Neural progenitor cell (in vitro differentiated cells): Measurements from ENCODE around the gene SARDH. TPM values are rescaled to one million over a fixed set of nuclear protein-coding genes. Genes with fewer than 3 reads are reported as not detected.

Source experiments
- DNase-seq: peaks from one replicate; pipeline ENCODE4 v3.0.0-alpha.2; 2016; ENCODE audit warnings: low spot score
- H2AFZ ChIP-seq: fragments of 200-600 bp; sonication (generic); replicated peaks from 2 replicates; pipeline ENCODE4 v1.6.1; 2016; ENCODE audit warnings: antibody characterized with exemption
- H3F3A ChIP-seq: fragments of 200-600 bp; sonication (generic); 2 replicates; pipeline ENCODE4 v1.6.1; 2016; ENCODE audit warnings: antibody characterized with exemption, low read depth
- H3K27ac ChIP-seq: fragments of 200-600 bp; sonication (generic); 2 replicates; pipeline ENCODE4 v1.5.1; 2016; ENCODE audit warnings: mild to moderate bottlenecking
- H3K27me3 ChIP-seq: fragments of 200-600 bp; sonication (generic); 2 replicates; pipeline ENCODE4 v1.6.1; 2016; ENCODE audit warnings: mild to moderate bottlenecking, moderate library complexity
- H3K36me3 ChIP-seq: fragments of 200-600 bp; sonication (generic); 2 replicates; pipeline ENCODE4 v1.5.1; 2016
- H3K4me1 ChIP-seq: fragments of 200-600 bp; sonication (generic); 2 replicates; pipeline ENCODE4 v1.6.1; 2016; ENCODE audit warnings: mixed run types
- H3K4me2 ChIP-seq: fragments of 200-600 bp; sonication (generic); 2 replicates; pipeline ENCODE4 v1.6.1; 2016
- H3K4me3 ChIP-seq: fragments of 200-600 bp; sonication (generic); 2 replicates; pipeline ENCODE4 v1.5.1; 2016
- H3K79me2 ChIP-seq: fragments of 200-600 bp; sonication (generic); 2 replicates; pipeline ENCODE4 v1.6.1; 2016; ENCODE audit warnings: low read depth
- H3K9ac ChIP-seq: fragments of 200-600 bp; sonication (generic); 2 replicates; pipeline ENCODE4 v1.6.1; 2016
- H3K9me3 ChIP-seq: fragments of 200-600 bp; sonication (generic); 2 replicates; pipeline ENCODE4 v1.5.1; 2016; ENCODE audit warnings: low read depth
- H4K20me1 ChIP-seq: fragments of 200-600 bp; sonication (generic); 2 replicates; pipeline ENCODE4 v1.6.1; 2016; ENCODE audit warnings: low read depth
- H3K27ac Mint-ChIP-seq: 3 replicates; pipeline ENCODE4 v1.8.0; 2021; ENCODE audit warnings: mixed read lengths
- H3K27me3 Mint-ChIP-seq: 2 replicates; pipeline ENCODE4 v1.8.0; 2022; ENCODE audit warnings: low read depth, mild to moderate bottlenecking, inconsistent platforms, moderate library complexity, mixed read lengths; ENCODE audit not compliant: insufficient read depth
- H3K36me3 Mint-ChIP-seq: 3 replicates; pipeline ENCODE4 v1.8.0; 2021; ENCODE audit warnings: mixed read lengths
- H3K4me1 Mint-ChIP-seq: 3 replicates; pipeline ENCODE4 v1.8.0; 2021; ENCODE audit warnings: mixed read lengths
- H3K4me3 Mint-ChIP-seq: 3 replicates; pipeline ENCODE4 v1.8.0; 2021; ENCODE audit warnings: mild to moderate bottlenecking, moderate library complexity, mixed read lengths
- H3K9me3 Mint-ChIP-seq: 3 replicates; pipeline ENCODE4 v1.8.0; 2020; ENCODE audit warnings: mixed read lengths
- EZH2 ChIP-seq: fragments of 200-600 bp; sonication (generic); IDR thresholded peaks from 2 replicates; pipeline ENCODE4 v1.6.1; 2017; ENCODE audit warnings: antibody characterized with exemption, mild to moderate bottlenecking, moderate library complexity
- EZH2phosphoT487 ChIP-seq: fragments of 200-600 bp; sonication (generic); IDR thresholded peaks from 2 replicates; pipeline ENCODE4 v1.6.1; 2017; ENCODE audit warnings: antibody characterized with exemption
- total RNA-seq: library from RNA; depleted of rRNA; stranded (reverse); fragments of >200 nt; gene quantifications from 2 replicates; pipeline ENCODE4 v1.2.3, GENCODE V29; 2015; ENCODE audit warnings: low replicate concordance
- TF ChIP-seq, protein P1 (sequence below): fragments of 200-600 bp; sonication (generic); IDR thresholded peaks from 2 replicates; pipeline ENCODE4 v1.5.1; 2017; ENCODE audit warnings: antibody characterized with exemption, mild to moderate bottlenecking

The SARDH gene
- total RNA-seq, 1 donor from 2014 or later = 3.9 TPM

DNA sequence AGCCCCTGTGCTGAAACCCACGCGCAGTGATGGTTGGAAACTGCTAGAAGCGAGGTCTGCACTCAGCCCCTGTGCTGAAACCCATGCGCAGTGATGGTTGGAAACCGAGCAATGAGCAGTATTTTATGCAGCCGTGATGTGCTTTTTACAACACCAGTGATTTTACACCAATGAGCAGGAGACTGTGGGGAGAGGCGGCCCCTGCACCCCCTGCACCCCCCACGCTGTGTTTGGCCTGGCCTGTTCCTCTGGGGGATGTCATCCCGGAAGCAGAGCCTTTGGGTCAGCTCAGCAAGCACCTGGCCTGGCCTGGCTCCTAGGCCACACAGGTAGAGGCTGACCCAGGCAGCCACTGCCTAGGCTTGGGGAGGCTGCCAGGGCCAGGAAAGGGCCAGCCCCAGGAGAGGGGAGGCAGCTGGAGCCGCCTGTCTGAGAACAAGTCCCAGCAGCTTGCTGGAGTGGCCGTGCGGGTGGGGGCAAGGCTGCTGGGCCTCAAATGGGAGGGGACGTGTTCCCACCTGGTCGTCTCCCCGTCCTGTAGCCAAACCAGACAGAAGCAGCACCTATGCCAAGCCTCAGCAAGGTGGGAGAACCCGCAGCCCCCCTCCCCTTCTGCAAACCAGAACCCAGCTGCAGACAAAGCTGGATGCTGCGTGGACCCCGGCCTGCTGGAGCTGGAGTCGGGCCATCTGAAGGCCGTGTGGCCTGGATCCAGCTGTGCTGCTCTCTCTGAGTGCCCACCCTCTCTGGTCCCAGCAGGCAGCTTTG is 55.1 kb downstream of the SARDH start:
- H3K9me3 ChIP-seq = no peaks in the 10 kb centered on the region
- no peaks in the 10 kb centered on the region for H3K79me2 ChIP-seq
- H3K27ac ChIP-seq = no peak overlapping the region
- no peak overlapping the region for H3K27ac Mint-ChIP-seq
- DNase-seq = no peak
- no peaks in the 10 kb centered on the region for H3K36me3 Mint-ChIP-seq
- H2AFZ ChIP-seq = no peak overlapping the region
- H3K9ac ChIP-seq = no peak overlapping the region
- no peaks in the 10 kb centered on the region for H3F3A ChIP-seq
- H3K36me3 ChIP-seq = no peaks in the 10 kb centered on the region
- no peaks in the 10 kb centered on the region for H3K9me3 Mint-ChIP-seq
- H3K4me3 Mint-ChIP-seq = no peak overlapping the region
- no peaks in the 10 kb centered on the region for H3K27me3 ChIP-seq
- H3K4me1 ChIP-seq = no peaks in the 10 kb centered on the region
- peaks cover 11% of the 10 kb centered on the region for H3K4me1 Mint-ChIP-seq
- no peaks in the 10 kb centered on the region for H4K20me1 ChIP-seq
- TF ChIP-seq, protein P1, sequence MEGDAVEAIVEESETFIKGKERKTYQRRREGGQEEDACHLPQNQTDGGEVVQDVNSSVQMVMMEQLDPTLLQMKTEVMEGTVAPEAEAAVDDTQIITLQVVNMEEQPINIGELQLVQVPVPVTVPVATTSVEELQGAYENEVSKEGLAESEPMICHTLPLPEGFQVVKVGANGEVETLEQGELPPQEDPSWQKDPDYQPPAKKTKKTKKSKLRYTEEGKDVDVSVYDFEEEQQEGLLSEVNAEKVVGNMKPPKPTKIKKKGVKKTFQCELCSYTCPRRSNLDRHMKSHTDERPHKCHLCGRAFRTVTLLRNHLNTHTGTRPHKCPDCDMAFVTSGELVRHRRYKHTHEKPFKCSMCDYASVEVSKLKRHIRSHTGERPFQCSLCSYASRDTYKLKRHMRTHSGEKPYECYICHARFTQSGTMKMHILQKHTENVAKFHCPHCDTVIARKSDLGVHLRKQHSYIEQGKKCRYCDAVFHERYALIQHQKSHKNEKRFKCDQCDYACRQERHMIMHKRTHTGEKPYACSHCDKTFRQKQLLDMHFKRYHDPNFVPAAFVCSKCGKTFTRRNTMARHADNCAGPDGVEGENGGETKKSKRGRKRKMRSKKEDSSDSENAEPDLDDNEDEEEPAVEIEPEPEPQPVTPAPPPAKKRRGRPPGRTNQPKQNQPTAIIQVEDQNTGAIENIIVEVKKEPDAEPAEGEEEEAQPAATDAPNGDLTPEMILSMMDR = no peak
- TF ChIP-seq EZH2phosphoT487 = no peak
- no peak for TF ChIP-seq EZH2
- H3K27me3 Mint-ChIP-seq = peaks cover 11% of the 10 kb centered on the region
- H3K4me2 ChIP-seq = no peak overlapping the region
- H3K4me3 ChIP-seq = no peak overlapping the region

DNA sequence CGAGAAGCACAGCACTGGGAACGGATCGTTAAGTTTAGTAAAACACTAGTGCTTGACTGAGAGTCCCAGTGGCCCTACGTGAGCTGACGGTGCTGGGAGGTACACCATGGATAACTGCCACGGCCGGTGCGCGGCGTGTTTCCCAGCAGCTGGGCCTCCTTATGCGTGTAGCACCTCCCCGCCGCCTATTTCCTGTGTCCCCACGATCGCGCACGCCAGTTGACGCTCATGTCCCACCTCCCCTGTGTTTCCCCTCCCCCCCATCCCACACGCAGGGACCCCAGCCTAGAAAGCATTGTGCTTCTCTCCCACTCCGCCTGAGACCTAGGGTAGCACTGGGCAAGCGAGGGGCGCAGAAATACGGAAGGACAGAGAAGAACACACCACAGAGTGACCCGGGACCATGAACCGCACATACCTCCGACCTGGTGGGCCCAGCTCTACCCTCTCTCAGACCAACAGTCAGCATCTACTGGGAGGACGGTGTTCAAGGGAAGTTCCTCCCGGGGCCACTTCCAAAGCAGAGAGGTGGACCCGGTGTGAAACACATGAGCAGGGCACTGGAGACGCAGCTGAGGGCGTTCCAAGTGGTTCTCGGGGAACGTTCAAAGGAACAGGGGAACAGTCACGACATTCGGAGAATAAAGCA is 56.4 kb downstream of the SARDH start:
- H3K27me3 ChIP-seq = no peaks in the 10 kb centered on the region
- peaks cover 11% of the 10 kb centered on the region for H3K4me1 Mint-ChIP-seq
- H4K20me1 ChIP-seq = no peaks in the 10 kb centered on the region
- H3K36me3 ChIP-seq = no peaks in the 10 kb centered on the region
- H3K9me3 ChIP-seq = no peaks in the 10 kb centered on the region
- no peaks in the 10 kb centered on the region for H3K79me2 ChIP-seq
- no peak overlapping the region for H3K4me3 Mint-ChIP-seq
- H3K4me3 ChIP-seq = no peak overlapping the region
- H3K4me2 ChIP-seq = no peak overlapping the region
- H2AFZ ChIP-seq = no peak overlapping the region
- H3K4me1 ChIP-seq = no peaks in the 10 kb centered on the region
- no peak overlapping the region for H3K27ac Mint-ChIP-seq
- H3K27ac ChIP-seq = no peak overlapping the region
- no peak overlapping the region for H3K9ac ChIP-seq
- peaks cover 11% of the 10 kb centered on the region for H3K27me3 Mint-ChIP-seq
- no peaks in the 10 kb centered on the region for H3K36me3 Mint-ChIP-seq
- no peaks in the 10 kb centered on the region for H3K9me3 Mint-ChIP-seq
- TF ChIP-seq, protein P1 = no peak
- TF ChIP-seq EZH2 = no peak
- DNase-seq = no peak
- H3F3A ChIP-seq = no peaks in the 10 kb centered on the region

DNA sequence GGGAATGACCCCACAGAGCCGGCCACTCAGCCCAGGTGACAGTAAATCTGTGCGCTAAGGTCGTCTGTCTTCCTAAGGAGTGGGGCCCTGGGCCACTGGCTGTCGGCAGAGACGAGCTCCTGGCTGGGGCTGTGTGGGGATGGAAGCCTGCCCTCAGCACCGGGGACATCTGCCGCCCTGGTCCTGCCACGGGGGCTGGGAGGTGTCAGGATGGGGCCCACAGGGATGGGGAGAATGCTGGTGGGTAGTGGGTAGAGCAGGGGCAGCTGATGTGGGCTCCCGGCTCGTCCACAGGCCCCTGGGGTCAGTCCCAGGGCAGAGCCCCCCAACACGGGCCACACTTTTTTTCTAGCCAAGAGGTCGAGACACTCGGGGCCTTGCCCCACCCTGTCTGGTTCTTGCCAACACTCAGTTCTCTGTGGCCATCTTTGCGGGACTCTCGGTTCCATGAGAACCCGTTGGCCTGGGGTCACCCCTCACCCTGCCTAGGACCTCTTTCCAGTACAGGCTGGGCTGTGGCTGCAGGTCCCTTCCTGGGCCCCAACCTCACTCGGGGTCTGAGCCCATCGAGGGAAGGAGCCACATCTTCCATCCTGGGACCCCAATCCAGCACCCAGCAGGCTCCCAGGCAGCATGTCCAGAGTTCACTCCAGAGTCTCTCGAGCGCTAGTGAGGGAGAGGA is 57.0 kb downstream of the SARDH start:
- no peaks in the 10 kb centered on the region for H3K79me2 ChIP-seq
- no peaks in the 10 kb centered on the region for H3K27me3 ChIP-seq
- no peaks in the 10 kb centered on the region for H3K9me3 Mint-ChIP-seq
- H3K36me3 ChIP-seq = no peaks in the 10 kb centered on the region
- H3K36me3 Mint-ChIP-seq = no peaks in the 10 kb centered on the region
- no peak overlapping the region for H3K4me3 ChIP-seq
- peaks cover 7% of the 10 kb centered on the region for H3K27me3 Mint-ChIP-seq
- H3K27ac ChIP-seq = no peak overlapping the region
- no peak for DNase-seq
- no peak overlapping the region for H3K9ac ChIP-seq
- H3K4me2 ChIP-seq = no peak overlapping the region
- H3K4me1 ChIP-seq = no peaks in the 10 kb centered on the region
- H3K4me3 Mint-ChIP-seq = no peak overlapping the region
- no peaks in the 10 kb centered on the region for H3K9me3 ChIP-seq
- H4K20me1 ChIP-seq = no peaks in the 10 kb centered on the region
- H3K4me1 Mint-ChIP-seq = peaks cover 11% of the 10 kb centered on the region
- no peaks in the 10 kb centered on the region for H3F3A ChIP-seq
- no peak overlapping the region for H2AFZ ChIP-seq
- TF ChIP-seq, protein P1 = no peak
- no peak for TF ChIP-seq EZH2phosphoT487
- no peak for TF ChIP-seq EZH2
- H3K27ac Mint-ChIP-seq = no peak overlapping the region
